ENCODE results near the gene GPR63.
"Not testable (repeated sequence)": the region's sequence is repeated elsewhere in the genome, so short reads cannot be mapped to it uniquely, and the experiment has no call there.

Gene GPR63, protein sequence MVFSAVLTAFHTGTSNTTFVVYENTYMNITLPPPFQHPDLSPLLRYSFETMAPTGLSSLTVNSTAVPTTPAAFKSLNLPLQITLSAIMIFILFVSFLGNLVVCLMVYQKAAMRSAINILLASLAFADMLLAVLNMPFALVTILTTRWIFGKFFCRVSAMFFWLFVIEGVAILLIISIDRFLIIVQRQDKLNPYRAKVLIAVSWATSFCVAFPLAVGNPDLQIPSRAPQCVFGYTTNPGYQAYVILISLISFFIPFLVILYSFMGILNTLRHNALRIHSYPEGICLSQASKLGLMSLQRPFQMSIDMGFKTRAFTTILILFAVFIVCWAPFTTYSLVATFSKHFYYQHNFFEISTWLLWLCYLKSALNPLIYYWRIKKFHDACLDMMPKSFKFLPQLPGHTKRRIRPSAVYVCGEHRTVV

DNA sequence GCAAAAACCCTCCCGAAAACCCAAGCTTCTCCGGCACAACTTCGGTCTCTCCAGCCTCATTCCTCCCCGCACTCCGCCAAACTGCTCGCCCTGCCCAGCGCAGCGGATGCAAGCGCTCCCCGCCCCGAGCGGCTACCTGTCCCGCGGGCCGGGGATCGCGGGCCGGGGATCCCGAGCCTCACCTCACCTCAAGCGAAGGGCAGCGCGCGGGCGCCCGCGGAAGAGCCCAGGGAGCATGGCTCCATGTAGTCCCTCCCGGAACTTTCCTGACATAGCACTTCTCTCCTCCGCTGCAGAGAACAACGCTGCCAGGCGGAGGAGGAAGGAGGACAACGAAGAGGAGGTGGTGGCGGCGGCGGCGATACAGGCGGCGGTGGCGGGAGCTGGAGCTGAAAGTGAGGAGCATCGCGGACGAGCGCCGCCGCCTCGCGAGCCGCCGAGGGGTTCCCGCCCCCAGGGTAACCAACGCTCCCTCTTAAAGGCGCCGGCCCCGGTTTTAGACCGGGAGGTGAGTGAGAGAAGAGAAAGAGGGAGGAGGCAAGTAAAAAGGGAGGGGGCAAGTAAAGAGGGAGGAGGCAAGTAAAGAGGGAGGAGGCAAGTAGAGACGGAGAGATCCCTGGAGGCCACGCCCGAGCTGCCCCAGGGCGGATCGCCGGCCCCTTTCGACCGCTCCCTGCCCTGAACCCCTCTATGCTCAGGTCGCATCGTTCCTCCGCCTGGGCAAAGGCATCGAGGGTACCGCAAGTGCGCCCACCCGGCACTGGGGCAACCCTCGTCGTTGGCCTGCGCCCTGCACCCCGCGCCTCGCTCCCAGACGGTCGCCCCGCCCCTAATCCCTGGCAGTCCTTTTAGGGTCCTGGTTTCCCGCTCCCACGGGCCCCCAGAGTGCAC, at the start of gene GPR63:
GPR63 (minus strand) TSS at position 397 of the 891 bp plus-strand sequence. CDS start 37,746 bp downstream, outside the sequence.
- peak; percentile 87 for DNase-seq

DNA sequence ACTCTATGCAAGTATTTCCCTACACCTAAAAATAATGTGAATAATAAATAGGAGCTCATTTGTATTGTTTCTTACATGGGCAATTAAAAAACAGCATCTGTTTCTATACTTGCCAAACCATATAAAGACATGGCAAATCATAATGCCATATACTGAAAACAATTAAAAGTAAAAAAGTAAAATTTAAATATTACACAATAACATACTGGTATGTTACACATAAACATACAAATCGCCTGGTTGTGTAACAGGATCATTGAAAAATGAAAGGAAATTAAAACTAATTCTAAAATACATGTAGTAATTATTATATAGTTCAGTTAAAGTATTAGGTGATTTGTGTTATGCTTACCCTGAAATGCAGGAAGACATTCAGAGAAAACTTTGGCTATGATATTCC, 49.2 kb upstream of the GPR63 start:
- no peak for DNase-seq

DNA sequence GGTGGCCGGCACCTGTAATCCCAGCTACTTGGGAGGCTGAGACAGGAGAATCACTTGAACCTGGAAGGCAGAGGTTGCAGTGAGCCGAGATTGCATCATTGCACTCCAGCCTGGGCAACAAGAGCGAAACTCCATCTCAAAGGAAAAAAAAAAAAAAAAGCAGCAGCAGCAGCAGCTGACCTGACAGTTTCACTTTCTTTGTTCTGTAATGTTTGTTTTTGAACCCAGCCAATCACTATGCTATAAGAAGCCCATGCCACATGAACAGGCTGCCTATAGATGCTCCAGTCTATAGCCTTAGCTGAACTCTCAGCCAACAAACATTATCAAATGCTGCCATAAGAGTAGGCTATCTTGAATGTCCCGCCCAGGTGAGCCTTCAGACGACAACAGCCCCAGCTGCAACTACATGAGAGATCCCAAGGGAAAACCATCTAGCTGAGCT, 47.9 kb upstream of the GPR63 start:
- not testable (repeated sequence) for DNase-seq

DNA sequence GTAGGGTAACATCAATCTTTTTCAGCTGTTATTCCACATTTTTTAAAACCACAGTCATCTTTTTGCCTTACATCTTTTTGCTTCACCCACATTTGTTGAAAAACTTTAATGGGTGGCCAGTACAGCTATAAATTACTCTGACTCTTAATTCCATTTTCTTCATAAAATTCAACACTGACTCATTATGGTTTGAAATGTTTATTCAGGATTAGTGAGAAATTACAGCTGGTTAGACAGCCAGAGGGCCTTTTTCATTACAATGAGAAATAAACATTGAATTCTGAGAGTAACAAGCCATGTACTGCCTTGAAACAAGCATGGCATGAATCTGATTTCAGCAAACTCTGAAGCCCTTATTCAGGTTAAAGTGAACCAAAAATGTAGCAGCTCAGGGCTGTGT, 40.9 kb upstream of the GPR63 start:
- DNase-seq, result peak; percentile 31

DNA sequence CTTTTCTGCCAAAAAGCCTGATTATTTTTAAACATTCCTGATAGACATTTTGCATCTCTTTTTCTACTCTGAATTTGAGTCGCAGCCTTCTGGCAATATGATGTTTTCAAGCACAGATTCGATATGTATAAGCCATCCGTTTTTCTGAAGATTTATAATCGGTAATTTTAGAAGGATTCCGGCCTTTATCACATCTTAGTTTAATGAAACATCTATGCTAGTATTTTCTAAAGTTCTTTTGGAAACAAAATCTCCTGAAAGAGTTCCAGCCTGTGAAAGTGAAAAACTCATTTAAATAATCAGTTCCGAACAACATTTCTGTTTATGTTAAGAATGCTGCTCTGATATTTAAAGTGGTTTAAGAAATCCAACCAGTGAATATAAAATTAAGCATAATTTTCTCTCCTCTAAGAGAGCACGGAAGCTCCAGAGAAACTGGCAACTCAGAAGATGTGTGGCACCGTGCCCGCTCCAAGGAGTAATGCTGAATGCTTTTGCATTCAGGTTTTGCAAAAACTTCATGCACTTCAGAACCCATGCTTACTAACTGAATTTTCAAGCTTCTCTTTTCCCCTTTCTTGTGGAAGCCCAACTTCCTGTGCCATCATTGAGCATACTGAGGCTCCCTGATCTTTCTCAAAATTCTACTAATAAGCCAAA, 39.7 kb upstream of the GPR63 start:
- DNase-seq, result no peak

DNA sequence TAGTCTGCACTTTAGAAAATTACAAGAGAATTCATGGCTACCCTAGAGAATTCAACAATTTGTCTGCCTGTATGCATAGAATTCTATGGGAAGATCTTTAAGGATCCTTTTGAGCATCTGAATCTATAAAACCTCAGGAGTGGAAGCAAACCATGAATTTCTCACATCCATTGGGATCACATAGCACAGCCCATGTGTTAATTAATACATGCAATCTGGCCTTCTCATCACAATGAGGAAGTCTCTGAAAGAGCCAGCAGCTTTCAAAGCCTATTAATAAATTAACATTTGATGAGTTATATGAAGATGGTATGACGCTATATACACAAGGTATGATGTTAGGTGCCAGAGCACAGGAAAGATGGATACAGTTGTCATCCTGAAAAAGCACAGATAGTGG, 35.7 kb upstream of the GPR63 start:
- DNase-seq, result no peak

DNA sequence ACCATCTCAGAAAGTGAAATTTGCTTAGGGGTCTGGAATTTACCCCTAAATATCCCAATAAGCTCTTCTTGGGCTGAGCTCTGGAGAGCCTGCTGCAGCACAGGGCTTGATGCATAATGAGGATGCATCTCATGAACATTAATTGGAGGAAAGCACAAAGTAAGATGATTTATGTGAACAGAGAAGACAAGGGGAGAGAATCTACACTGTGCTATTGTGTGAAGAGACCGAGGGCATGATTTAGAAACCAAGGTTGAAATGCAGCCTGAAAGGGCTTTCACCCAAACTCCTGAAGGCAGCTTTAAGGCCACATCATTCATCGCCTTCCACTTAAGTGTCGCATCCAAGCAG, 27.8 kb upstream of the GPR63 start:
- no peak for DNase-seq

DNA sequence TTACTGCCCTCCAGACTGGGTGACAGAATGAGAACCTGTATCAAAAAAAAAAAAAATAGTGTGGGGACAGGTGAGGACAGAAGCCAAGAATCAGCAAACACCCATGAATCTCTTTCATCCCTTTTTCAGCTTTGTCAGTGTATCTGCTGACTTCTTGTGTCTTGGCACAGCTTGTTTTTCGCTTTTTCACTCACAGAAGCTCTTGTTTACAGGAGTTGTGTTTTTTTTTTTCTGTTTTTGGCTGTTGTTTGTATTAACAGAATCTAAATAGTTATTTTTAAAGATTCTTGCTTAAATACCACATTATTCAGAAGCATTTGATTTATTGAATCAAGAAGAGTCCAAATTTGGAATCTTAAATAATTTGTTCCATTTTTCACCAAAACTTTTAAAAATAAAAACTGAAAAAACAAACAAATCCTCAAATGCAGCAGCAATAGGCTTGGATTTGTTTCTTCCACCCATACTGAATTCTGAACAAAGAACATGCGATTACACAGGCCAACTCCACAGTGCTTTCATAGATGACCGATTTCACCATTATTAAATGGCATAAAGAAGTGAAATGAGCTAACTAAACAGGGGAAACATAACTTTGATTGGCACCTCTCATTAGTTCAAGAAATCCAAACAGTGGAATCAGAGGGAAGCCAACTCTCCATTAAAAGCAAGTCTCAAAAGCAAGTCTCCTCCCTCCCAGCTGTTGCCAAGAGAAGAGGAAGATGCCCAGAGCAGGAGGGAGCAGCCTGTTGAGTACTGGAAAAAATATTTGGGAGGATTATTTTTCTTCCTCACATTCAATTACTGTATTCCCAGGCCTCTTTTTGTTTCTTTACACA, 27.2 kb upstream of the GPR63 start:
- no peak for DNase-seq

DNA sequence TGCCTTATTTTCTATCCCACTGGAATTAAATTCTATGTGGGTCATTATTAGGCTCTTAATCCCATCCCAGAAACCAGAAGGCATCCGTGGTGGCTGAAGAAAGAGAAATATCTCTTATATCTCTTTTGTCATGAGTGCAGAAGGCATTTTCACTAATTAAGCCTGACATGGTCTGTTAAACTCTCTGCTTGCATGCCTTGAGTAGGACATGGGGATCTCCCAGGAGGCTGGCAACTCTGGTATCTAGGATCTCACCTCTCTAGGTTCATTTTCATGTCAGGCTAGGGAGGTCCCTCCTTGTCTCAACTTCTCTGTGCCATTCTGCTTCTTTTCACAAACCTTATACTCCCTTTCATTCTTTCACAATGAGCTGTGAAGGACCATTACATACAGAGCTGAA, 25.3 kb upstream of the GPR63 start:
- no peak for DNase-seq

DNA sequence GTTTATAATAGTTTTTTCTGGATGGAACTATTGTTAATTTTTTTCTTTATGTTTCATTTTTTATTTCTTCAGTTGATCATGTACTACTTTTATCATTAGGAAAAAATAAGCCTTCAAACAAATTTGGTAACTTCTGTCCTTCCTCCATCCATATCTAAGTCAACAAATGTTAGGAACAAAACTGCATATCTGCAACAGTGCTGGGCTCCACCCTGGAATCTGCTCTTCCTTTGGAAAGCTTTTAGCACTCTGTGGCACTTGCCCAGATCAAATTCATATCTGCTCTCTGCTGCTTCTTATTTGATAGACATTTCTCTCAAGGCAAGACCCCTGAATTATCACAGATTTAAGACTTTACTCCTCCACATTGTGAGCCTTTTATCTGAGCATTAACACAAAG, 24.3 kb upstream of the GPR63 start:
- no peak for DNase-seq

DNA sequence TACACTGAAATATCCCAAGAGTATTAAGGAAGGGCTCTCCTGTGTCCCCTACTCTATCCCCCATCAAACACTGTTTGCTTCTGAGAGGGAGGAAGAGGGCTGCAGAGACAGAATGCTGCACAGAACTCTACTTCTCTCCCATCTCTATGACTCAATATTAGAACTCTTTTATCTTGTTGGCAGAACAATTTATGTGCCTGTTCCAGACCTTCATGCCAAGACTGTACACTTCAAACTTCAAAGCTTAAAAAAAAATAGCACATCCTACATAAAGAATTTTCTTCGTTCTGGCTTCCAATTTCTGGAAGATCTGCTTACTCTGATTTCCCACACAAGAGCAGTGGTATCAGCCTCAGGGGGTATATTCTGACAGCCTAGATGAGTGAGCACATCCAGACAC, 19.6 kb upstream of the GPR63 start:
- DNase-seq, result no peak

DNA sequence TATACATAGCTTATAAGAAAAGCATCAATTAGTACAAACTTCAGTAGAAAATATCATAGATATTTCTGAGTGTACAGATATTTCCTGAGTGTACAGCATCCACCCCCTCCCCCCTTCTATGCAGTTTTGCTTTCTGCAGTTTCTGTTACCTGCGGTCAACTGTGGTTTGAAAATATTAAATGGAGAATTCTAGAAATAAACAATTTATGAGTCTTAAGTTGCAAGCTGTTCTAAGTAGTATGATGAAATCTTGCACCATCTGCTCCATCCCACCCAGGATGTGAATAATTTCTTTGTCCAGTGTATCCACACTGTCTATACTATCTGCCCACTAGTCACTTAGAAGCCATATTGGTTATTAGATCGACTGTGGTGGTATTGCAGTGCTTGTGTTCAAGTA, 15.8 kb upstream of the GPR63 start:
- DNase-seq, result no peak

DNA sequence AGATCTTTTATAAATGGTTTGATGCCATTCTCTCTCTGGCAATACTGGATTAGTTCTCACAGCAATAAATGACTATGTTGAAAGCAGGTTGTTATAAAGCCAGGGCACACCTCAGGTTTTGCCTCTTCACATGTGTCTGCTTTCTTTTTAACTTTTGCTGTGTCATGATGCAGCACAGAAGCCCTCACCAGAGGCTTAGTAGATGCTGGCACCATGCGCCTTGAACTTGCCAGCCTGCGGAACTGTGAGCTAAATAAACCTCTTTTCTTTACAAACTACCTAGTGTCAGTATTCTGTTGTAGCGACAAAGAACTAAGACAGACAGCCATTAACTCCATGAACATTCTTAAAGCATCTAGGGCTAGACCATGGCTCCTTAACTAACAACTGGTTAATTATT, 15.3 kb upstream of the GPR63 start:
- DNase-seq, result no peak

DNA sequence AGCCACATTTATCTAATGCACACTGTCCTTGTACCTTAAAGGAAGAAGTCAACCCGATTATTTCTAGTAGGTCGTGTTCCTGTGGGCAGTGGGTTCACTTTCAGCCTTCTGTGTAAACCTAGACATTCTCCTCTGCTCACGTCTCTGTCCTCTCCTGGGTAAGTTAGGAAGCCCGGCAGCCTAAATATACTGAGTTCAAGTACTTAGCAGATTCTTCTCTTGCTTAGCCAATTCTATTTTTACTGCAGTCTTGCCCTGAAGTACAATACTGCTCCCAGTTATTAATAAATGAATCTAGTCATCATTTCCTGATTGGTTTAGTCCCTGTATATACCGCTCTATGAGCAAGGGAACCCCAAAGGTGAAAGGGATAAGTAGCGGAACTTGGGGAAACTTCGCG, 14.6 kb upstream of the GPR63 start:
- DNase-seq, result no peak

DNA sequence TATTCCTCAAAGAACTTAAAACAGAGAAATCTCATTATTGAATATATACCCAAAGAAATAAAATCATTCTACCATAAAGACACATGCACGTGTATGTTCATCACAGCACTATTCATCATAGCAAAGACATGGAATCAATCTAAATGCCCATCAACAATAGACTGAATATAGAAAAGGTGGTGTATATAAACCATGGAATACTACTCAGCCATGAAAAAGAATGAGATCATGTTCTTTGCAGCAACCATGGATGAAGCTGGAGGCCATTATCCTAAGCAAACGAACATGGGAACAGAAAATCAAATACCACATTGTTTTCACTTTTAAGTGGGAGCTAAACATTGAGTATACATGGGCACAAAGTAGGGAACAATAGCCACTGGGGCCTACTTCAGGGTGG, 12.3 kb upstream of the GPR63 start:
- no peak for DNase-seq

DNA sequence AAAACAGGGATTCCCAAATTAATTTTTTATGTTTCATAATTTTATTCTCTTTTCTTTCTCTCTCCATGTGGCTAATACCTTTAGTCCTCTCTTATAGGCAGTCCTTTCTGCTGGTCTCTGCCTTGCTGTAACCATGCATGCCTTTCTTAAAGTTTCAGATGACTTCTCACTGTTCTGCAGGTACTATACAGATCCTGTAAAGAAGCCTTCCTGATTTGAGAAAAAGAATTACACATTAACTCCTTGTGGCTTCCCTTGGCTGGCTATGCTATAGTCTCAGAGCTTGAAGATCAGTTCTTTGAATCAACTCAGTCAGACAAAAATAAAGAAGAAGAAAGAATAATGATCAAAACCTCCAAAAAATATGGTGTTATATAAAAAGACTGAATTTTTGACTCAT, 7.3 kb upstream of the GPR63 start:
- DNase-seq, result no peak

DNA sequence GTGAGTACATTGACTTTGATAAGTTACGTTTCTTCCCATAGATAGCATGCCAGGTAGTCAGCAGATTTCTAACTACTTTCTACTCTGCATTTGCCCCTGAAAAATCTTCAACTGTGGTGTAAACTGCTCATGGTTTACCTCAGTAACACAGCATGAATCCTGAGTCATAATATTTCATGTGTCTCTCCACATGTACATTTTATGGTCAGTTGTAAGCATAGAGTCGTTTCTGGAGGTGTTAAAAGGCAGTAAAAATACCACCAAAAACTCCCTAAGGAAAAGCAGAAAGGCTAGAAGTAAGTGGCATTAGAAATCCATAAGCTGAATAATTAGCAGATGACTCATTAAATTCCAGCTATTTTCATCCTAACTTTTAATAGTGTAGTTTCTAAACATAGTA, 4.1 kb upstream of the GPR63 start:
- DNase-seq, result peak; percentile 55

DNA sequence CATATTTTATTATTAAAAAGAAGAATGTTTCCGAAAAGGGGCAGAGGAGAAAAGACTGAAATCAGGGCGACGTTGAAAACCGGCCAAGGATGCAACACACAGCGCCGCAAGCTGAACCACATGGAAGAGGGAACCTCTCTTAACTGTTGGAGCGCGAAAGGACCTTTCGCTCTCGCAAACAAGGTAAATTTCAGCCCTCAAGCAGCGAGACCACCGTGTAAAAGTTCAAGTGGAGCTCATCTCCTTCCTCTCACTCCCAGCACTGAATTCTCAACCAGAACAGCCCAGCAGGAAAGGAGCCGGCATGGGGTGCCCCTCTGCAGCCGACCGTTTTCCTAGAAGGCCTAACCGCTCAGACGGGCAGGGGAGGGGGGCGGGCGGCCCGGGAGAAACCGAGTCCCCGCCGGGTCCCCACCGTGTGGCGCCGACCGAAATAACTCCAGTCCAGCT, 621 bp downstream of the GPR63 start:
- peak; percentile 12 for DNase-seq

DNA sequence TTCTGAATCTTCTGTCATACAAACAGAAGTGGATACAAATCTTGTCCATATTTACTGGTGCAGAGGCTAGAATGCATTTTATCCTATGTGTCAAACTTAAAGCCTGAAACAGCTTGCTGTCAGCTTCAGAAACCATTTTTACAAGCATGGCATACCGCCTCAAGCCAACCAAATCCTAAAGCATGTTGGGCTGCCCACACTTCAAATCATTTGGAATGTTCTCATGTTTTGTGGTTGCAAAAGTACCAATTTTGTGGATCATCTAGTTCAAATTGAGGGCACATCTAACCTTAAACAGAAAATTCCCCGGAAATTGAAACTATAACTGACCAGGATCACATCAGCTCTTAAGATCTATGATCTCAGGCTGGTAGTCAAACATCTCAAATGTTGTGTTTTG, 3.2 kb downstream of the GPR63 start:
- DNase-seq, result peak; percentile 10

DNA sequence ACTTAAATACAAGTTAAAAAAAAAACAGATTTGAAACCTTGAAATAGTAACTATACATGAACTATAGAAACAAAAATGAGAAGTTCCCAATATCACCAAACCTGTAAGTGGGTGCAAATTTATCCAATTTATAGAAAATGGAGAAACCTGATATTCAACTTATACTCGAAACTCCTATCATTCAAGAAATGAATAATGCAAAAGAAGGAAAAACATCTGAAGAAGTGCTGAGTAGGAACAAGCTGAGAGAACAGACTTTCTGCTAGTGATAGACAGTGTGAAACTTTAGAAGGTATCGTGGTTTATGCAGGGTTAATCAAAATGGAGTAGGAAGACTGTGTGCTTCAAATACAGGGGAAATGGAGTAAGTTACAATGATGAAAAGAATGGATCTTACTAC, 4.5 kb downstream of the GPR63 start:
- DNase-seq, result no peak

DNA sequence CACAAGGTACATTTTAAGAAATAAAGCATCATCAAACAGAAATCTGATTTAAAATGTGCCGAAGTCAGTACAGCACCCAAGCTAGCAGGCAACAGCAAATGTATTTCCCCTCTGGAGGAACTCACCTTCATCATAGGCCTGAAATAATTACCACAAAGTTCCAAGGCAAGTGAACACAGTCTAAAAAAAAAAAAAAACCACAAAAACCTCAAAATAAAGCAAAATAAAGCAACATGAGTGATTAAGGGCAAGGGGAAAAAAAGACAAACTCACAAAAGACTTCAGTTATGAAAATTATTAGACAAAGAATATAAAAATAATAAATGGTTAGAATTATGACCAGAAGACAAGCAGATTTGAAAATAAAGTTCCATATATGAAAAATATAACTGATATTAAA, 10.4 kb downstream of the GPR63 start:
- no peak for DNase-seq

DNA sequence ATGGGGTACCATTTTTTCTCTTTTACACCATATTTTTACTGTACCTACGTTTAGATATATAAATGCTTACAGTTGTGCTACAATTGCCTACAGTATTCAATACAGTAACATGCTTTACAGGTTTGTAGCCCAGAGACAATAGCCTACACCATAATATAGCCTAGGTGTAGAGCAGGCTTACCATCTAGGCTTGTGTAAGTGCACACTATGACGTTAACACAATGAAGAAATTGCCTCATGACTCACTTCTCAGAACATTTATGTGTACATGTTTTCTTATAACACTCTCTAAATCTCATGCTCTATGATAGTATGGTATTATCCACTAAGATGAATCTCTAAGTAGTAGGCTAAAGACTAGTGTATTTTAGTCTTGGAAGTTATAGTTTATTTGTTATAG, 13.5 kb downstream of the GPR63 start:
- DNase-seq, result no peak

DNA sequence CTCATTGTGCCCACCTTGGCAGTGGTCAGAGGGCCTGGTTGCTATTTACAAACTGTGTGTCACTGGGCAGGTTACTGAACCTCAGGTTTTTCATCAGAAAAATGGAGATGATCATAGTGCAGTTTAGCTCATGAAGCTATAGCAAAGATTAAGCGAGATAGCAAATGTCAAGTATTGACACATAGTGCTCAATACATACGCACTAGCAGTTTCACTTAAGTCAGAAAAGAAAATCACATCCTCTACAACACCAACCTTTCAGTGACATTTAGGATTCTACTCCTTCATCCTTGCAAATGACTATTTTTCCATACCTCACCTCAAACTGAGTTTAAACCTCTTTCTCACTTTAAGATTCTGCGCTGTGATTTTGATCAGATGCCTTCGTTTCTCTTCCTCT, 16.2 kb downstream of the GPR63 start:
- no peak for DNase-seq

Data from fibroblast of skin of right biceps (primary cell).